ENCODE results near the gene SCAMP3.
A peak's percentile ranks its signal among the peaks of the same experiment; 100 is the strongest.

SCAMP3 gene

DNA sequence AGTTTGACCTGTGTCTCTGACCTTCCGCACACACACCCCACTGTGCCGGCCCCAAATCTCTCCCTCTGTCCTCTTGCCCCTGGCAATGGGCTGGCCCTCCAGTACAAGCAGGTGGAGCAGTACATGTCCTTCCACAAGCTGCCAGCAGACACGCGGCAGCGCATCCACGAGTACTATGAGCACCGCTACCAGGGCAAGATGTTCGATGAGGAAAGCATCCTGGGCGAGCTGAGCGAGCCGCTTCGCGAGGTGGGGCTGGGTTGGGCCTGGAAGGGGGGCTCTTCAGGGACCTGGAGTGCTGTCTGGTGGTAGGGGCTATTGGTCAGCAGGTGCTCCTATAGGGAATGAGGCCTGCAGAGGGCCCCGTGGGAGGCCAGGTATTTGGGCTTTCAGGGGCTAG lies 22.9 kb upstream of the SCAMP3 start:
- no peak for DNase-seq

DNA sequence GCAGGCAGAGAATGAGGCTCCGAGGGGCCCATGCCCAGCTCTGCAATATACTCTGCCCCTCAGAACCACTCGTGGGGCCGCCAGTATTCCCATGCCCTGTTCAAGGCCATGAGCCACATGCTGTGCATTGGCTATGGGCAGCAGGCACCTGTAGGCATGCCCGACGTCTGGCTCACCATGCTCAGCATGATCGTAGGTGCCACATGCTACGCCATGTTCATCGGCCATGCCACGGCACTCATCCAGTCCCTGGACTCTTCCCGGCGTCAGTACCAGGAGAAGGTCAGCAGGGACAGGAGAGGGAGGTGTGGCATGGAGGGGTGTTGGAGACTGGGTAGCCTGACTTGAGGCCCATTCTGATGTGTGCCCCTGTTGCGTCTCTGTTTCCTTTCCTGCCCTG lies 22.3 kb upstream of the SCAMP3 start:
- DNase-seq: no peak

DNA sequence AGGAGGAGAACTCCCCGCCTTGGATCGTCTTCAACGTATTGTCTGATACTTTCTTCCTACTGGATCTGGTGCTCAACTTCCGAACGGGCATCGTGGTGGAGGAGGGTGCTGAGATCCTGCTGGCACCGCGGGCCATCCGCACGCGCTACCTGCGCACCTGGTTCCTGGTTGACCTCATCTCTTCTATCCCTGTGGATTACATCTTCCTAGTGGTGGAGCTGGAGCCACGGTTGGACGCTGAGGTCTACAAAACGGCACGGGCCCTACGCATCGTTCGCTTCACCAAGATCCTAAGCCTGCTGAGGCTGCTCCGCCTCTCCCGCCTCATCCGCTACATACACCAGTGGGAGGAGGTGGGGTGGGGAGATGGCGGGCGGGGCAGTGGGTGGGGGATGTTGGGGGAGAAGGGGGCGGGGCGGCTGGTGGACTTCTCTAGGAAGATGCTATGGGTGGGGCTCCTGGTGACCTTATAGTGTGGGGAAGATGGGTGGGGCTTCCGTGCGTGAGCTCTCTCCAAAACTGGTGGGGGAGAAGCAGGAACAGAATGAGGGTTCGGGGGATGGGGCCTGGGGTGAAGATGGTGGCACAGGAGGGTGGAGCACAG lies 20.4 kb upstream of the SCAMP3 start:
- no peak for DNase-seq

DNA sequence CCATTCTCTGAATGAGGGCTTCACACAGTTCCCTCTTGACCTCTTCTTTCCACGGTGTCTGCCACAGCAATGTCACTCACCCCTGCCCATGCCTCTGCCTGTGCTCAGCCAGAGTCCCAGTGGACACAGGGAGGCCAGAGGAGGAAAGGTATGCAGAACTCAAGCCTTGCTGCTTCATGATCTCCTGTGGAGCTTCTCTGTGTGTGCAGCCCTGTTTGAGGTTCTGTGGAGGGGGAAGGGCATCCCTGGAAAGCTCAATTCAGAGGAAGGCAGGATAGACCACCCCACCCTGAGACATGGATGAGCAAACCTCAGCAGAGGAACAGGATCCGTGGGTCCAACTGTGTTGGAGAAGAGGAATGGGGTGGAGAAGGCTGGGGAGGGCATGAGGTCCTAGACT lies 17.1 kb upstream of the SCAMP3 start:
- DNase-seq: no peak

DNA sequence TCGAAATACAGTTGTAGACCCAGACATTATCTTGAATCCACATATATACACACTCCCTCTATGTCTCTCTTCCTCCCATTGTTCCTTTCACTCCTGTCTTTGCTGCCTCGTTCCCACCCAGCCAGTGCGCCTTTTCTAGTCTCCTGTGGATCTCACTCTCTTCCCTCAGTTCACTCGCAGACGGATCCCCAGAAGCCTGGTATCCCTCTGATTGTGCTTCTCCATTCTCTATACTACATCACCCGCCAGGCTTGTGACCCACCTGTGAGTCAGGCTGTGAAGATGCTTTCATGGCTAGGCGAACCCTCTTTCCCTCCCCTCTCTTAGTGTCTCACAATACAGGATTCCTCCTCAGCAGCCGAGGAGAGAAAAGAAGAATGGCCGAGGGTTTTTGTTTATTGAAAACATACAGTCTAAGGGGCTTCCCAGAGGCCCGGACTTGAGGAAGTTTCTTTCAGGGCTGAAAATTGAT lies 16.6 kb upstream of the SCAMP3 start:
- DNase-seq: no peak

DNA sequence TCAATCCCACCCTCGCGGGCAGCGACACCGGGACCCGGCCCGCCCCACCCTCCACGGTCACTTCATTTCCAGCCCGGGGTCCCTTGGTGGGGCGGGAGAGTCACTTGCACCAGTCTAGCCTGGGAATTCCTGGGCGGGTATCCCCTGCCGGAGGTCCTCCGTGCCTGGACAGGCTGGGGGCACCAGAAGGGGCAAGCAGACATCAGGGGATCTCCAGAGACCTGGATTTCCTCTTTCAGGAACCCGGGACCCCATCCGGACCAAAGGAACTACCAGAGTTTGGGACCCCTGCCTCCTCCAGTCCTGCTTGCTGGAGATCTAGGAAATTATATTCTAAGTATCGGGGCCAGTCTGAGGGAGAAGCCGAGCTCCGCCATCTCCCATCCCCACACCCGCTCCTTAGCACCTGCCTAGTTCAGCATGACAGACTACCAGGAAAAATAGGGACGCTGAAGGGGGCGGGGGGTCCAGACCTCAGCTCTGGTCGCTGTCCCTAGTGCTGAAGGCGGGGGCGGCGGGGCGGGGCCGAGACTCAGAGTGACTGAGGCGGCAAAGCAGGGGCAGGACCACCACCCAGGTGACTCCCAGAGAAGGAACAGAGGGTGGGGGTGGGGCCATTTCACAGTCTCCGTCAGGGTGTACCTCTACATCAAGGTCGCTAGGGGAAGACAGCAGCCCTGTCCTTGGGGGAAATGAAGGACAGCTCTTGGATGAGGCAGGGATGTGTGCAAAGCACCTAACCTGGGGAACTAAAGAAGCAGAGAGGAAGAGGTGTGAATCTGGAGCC lies 15.9 kb upstream of the SCAMP3 start:
- DNase-seq: peak; percentile 25 to 30

DNA sequence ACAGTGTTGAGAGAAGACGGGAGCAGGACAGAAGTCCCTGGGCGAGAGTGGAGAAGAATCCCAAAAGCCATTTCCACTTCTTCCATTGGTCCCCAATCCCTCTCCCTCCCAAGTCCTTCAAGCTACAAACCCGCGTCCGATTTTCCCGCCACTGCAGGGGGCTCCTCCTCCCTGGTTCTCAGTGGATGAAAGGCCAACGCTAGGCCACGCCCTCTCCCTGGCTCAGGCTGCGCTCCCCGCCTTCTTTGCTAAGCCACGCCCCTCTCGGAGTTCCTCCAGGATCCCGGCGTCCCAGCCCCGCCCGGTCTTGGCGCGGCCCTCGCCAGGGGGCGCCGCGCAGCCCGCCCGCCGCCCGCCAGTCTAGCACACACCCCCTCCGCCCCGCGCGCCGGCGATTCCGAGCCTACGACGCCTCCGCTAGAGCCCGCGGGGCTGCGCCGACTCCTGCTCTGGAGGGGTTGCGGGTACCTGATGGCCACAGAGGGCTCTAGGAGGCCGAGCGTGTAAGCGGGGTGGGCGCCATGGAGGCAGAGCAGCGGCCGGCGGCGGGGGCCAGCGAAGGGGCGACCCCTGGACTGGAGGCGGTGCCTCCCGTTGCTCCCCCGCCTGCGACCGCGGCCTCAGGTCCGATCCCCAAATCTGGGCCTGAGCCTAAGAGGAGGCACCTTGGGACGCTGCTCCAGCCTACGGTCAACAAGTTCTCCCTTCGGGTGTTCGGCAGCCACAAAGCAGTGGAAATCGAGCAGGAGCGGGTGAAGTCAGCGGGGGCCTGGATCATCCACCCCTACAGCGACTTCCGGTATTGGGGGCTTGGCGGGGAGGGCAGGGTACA lies 15.1 kb upstream of the SCAMP3 start, which contains the start of gene HCN3:
TSS of gene HCN3 (plus strand) at position 394 of the 832 bp plus-strand sequence. CDS start at position 522, 128 bp downstream.
- DNase-seq: peak; percentile 88 to 94

DNA sequence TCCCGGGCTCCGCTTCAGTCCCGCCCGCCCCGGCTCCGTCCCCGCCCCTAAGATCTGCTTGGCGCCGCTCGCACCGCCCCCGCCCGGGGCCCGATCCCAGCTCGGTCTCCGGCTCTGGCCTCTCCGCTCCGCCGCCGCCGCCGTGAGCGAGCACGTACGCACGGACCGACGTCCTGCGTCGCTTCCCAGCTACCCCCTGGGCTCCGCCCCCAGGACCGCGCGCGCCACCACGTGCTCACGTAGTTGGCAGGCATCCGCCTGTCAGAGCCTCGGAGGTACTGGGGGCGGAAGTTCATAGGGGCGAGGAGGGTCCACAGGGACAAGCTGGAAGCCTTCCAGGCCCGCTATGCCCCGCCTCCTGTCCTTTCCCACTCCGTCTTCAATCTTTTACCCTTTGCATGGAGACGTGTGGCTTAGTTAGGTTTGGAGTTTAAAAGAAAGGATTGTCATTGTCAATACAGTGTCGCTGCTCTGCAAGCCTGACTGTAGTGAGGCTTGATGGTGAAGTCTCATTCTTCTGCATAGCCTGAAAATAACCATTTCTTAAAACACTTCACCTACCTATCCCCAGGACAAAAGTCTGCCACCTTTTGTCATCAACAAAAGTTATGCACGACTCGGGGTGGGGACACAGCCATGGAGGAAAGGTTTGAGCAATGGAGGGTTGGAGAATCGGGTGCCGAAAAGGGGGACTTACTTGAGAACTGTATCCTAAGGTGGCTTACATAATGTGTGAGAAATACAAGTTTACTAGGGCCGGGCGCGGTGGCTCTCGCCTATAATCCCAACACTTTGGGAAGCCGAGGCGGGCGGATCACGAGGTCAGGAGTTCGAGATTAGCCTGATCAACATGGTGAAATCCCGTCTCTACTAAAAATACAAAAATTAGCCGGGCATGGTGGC lies 11.4 kb upstream of the SCAMP3 start, which contains the start of gene CLK2:
TSS of gene CLK2 (minus strand) at position 162 of the 903 bp plus-strand sequence. CDS start 2,527 bp downstream, outside the sequence.
- peak; percentile 87 to 89 for DNase-seq

DNA sequence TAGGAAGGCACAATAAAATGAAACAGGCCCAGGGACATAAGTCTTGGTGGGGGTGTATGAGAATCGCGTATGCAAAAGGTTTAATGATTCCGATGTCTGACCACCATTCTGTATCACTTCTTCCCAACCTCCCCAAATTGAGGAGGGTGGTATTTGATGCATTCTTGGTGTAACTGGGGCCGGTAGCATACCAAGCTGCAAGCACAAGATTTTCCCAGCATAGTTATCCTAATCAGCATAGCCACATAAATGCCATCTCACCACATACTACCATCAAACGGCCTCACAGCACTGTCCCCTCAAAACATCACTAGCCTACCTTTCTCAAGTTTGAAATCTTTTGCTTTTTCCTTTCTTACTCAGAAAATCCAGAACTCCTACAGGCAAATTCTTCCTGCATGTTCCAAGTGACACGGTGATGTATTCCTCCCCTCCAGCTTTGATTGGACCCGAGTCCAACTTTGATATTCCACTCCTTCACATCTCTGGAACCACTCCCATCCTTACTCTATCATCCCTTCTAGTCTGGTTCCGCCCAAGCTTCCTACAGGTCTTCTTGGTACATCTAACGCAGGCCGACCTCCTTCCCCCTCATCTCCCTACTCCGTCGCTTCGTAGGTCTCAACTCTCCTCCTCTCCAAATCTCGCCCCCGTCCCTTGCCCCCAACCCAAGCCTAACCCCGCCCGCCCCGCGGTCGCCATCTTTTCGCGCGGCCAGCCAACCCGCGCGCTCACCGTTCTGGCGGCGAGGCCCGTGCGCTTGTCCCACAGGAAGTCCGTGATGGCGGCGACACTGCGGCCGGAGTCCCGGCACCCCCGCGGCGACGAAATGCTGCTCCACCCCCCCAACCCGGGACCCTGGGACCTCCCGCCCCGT lies 10.5 kb upstream of the SCAMP3 start:
- no peak for DNase-seq

DNA sequence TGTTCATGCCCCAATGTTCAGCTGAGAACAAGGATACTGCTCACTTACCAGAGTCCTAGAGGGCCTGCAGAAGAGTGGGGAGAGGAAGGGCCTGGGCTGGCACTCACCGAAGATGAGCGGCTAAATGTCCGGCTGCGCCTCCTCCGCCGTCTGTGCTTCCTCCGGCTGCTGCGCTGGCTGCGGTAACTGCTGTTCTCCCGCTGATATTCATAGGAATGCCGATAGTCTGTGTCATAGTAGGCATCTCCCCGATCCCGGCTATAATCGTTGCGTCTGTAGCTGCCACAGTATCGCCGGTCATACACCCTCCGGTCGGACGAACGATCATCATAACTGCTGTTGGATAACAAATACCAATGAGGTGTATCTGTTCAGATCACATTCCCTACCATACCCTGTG lies 7.2 kb upstream of the SCAMP3 start:
- no peak for DNase-seq

DNA sequence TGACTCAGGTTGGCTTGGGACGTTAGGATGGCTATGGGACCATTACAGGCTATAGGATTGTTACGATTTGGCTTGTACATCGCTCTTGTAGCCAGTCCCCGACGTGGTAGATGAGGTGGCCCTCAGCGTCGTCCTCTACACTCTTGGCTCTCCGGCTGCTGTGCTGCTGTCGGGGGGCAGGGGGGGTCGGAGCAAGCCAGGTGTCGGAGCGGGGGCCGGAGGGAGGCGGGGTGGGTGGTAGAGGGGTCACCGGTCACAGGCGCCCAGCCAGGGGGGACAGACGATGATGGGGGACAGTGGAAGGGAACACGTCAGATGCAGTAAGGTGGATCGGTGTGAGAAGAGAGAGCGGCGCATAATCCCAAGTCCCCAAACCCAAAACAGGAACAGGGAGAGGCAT lies 6.5 kb upstream of the SCAMP3 start:
- no peak for DNase-seq

DNA sequence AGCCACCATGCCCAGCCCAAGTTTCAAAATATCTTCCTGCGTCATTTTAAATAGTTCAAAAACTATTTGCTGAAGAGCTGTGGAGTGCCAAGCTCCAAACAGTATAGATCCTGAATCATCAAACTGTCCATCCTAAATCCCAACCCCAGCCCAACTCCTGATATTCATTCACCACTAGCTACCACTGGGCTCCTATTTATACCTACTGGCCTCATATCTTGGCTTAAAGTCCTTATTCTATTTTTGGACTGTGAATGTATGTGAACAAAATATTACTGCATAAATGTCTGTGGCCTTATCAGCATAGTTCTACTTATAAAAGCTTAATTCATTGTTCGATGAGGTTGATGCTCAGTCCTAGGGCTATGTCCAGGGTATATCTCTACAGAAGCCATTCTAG lies 5.2 kb upstream of the SCAMP3 start:
- no peak for DNase-seq

DNA sequence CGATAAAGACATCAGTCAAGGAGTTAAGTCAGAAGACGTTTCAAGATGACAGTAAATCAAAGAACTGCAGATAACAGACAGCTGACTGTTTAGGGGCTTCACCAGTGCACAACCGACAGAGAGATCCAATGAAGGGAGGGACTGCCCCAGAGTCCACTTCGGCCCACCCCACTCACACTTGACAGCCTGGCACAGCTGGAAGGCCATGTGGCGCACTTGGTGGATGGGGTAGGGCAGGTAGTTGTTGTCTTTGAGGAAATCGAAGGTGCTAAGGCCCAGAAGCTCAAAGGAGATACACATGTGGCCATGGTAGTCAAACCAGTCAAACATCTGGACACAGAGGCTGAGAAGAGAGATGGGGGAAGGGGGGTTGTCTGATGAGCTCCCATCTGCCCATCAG lies 4.4 kb upstream of the SCAMP3 start:
- no peak for DNase-seq

DNA sequence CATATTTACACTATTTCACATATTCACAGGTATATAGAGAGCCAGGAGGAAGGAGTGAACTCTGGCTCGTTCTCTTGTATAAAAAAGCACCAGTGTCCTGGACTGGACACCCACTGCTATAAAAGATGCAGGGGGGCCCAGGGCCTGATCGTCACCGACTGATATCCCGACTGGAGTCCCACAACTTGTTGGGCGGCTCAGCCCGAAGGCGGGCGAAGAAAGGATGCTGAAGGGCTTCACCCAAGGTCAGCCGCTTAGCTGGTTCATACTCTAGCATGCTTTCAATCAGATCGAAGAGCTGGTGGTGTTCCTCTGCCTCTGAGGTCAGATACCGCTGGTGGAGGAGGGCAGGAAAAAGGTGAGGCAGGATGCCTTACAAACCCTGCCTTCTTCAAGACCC lies 907 bp upstream of the SCAMP3 start:
- no peak for DNase-seq

DNA sequence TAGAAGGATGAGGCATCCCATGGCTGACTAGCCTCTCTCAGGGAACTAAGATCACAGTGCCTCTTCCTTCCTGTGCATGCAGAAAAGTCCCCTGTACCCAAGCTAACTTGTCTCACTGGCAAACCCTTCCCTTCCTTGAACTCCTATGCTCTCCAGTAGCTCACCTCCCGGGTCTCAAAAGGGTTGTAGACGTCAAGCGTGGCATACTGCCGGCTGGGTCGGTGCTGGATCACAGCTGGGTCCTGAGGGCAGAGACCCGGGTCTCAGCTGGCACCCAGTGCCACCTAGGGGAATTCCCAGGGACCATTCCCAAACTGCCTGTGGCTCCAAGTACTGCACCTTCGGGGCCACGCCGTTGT lies 688 bp downstream of the SCAMP3 start:
- peak; percentile 9 to 20 for DNase-seq

DNA sequence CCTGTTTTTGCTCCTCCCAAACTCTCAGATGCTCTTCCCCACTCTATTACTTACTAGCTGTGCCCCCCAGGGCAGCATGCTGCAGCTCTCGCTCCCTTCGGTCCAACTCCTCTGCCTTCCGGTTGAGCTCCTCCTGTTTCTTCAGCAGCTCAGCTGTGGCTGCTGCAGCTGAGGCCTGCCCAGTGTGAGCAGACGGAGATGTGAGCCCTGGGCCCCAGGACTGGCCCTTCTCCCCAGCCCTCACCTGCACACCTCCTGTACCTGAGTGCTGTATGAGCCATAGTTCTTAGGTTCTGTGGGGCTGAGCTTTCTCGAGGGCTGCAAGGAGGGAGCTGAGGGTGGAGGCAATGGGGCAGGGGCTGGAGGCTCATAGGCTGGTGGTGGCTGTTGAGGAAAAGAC lies 1.9 kb downstream of the SCAMP3 start:
- no peak for DNase-seq

DNA sequence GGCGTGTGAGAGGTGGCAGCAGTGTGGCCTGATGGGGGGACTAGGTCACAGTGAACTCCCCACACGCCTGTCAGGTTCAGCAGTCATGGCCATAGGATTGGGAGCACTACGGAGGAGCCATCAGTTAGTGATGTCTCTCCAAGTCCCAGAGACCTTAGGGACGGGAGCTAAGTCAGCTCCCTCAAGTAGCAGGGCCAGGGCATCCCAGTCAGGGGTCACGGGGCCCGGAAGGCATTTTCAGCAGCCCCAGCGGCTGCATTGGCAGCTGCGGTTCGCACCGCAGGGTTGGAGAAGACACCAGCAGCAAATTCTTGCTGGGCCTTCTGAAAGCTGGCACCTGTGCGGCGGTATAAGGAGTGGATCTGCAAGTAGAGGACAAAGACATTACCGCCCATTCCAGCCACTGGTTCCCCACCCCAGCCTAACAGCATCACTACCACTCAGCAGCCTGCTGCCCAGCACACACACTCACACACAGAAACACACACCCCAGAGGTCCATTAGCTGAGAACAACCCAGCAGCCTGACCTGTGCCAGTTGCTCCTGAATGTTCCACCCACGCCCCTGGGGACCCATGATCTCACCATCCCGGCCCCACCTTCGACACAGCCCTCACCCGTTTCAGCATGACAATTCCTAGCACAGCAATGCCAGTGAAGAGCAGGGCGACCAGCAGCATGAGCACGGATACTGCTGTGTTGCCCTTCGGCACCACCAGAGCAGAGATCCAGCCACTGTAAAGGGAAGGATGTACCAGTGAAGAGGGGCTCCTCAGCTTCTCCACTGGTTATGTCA lies 5.9 kb downstream of the SCAMP3 start:
- no peak for DNase-seq

DNA sequence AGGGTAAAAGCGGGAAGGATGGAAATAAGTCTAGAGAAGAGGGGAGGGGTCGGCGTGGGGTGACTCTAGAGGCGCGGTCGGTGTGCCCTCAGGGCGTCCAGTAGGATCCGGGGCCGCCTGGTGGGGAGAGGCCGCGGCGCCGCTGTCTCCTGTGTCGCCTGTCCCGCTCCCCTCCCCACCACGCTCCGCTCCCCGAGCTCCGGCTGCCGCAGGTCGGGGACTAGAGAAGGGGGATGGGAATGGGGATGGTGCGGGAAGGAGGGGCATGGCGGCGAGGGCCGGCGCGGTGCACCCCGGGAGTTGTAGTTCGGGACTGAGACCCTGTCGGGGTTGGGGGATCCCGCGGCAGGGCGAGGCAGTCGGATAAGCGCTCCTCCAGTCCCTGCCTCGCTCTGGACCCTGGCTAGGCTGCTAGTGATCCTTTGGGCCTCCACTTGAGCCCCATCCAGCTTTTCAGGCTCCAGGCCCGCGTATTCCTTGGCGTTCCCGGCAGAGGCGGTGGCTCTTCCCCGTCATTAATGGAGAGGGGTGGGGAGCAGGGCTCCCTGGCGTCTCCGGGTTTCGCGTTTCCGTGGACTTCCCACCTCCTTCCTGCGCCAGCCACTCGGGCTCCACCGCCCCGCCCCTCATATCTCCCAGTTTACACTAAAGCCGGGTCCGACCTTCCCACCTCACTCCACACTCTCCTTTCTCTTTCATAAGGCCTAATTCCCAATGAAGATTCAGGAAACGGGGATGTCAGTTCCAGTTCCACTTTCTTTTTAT lies 6.7 kb downstream of the SCAMP3 start, which contains the start of gene ENTREP3:
TSS of gene ENTREP3 (minus strand) at position 241 of the 765 bp plus-strand sequence. CDS start 606 bp downstream, outside the sequence.
- peak; percentile 42 to 47 for DNase-seq

DNA sequence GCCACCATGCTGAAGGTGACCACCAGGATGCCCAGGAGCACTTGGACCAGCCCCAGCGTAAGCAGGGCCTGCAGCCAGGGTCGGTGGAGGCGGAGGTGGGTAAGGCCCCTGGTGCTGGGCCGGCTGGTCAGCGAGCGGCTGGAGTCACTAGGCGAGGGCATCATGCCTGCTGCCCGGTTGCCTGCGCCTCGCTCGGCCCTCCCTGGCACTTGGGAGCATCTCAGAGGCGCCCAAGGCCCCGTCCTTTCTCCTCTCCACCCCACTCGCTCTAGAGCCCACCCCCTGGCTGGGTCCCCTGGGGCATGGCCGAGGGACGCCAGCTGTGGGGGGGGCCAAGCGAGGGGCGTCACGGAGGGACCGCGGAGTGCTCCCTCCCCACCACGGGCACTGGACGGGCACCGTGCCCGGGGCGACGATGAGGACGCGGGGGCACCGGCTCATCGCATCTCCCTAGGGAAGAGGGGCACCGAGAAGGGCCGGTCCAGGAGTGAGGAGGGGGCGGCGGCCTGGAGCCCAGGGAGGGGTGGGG lies 7.4 kb downstream of the SCAMP3 start:
- DNase-seq: no peak
